Measurements from ENCODE around the gene C9orf50.
"Not testable (repeated sequence)": the region's sequence is repeated elsewhere in the genome, so short reads cannot be mapped to it uniquely, and the experiment has no call there.

C9orf50 gene

GRCh38 chr9:129620669-129621295, at the start of gene C9orf50:
Gene C9orf50 (minus strand): TSS chr9:129621101. CDS start chr9:129620574, 527 bp downstream.
- no peak for DNase-seq

- no peak for DNase-seq
Observed at GRCh38 chr9:129669946-129670345, 49.0 kb upstream of the C9orf50 start.

GRCh38 chr9:129669141-129669718, 48.3 kb upstream of the C9orf50 start:
- no peak for DNase-seq

GRCh38 chr9:129667850-129668249, 46.9 kb upstream of the C9orf50 start:
- no peak for DNase-seq

GRCh38 chr9:129667378-129667777, 46.5 kb upstream of the C9orf50 start:
- DNase-seq, result no peak

GRCh38 chr9:129666575-129666974, 45.7 kb upstream of the C9orf50 start:
- no peak for DNase-seq

- DNase-seq, result no peak
Observed at GRCh38 chr9:129665814-129666520, 45.1 kb upstream of the C9orf50 start.

- no peak for DNase-seq
Observed at GRCh38 chr9:129665389-129665775, 44.5 kb upstream of the C9orf50 start, which contains the start of gene PRRX2. Gene PRRX2 (plus strand): TSS chr9:129665647. CDS start chr9:129665868, 221 bp downstream.

- no peak for DNase-seq
Observed at GRCh38 chr9:129664746-129665388, 44.0 kb upstream of the C9orf50 start.

GRCh38 chr9:129662239-129662638, 41.3 kb upstream of the C9orf50 start:
- DNase-seq, result not testable (repeated sequence)

- no peak for DNase-seq
Observed at GRCh38 chr9:129661029-129661428, 40.1 kb upstream of the C9orf50 start.

- DNase-seq, result no peak
Observed at GRCh38 chr9:129656795-129657390, 36.0 kb upstream of the C9orf50 start.

- no peak for DNase-seq
Observed at GRCh38 chr9:129655696-129656095, 34.8 kb upstream of the C9orf50 start.

- no peak for DNase-seq
Observed at GRCh38 chr9:129655154-129655553, 34.3 kb upstream of the C9orf50 start.

GRCh38 chr9:129654554-129655040, 33.7 kb upstream of the C9orf50 start:
- no peak for DNase-seq

- DNase-seq, result no peak
Observed at GRCh38 chr9:129653823-129654553, 33.1 kb upstream of the C9orf50 start.

GRCh38 chr9:129650680-129651235, 29.9 kb upstream of the C9orf50 start:
- no peak for DNase-seq

- no peak for DNase-seq
Observed at GRCh38 chr9:129649726-129650679, 29.1 kb upstream of the C9orf50 start.

GRCh38 chr9:129648764-129649115, 27.8 kb upstream of the C9orf50 start:
- no peak for DNase-seq

GRCh38 chr9:129648092-129648763, 27.3 kb upstream of the C9orf50 start:
- DNase-seq, result no peak

All from NCI-H524 treated with DMSO at 0.1 percent for 48 hours (cell line).